HEK293T (cell line): ENCODE results near the gene LPAR3.

Source experiments
- BHLHE40 ChIP-seq: fragments of 450-650 bp; IDR thresholded peaks from 2 replicates; pipeline ENCODE4 v1.6.1; 2016; ENCODE audit warnings: mild to moderate bottlenecking, moderate library complexity, borderline replicate concordance
- FOXM1 ChIP-seq: fragments of 450-650 bp; IDR thresholded peaks from 2 replicates; pipeline ENCODE4 v1.6.1; 2017; ENCODE audit warnings: mild to moderate bottlenecking, borderline replicate concordance
- HDGF ChIP-seq: fragments of 450-650 bp; IDR thresholded peaks from 2 replicates; pipeline ENCODE4 v1.6.1; 2017; ENCODE audit warnings: antibody characterized with exemption, borderline replicate concordance
- L3MBTL2 ChIP-seq: fragments of 450-650 bp; conservative IDR thresholded peaks from 2 replicates; pipeline ENCODE4 v1.6.1; 2016; ENCODE audit warnings: mild to moderate bottlenecking
- PKNOX1 ChIP-seq: fragments of 450-650 bp; IDR thresholded peaks from 2 replicates; pipeline ENCODE4 v1.6.1; 2016
- SP1 ChIP-seq: fragments of 450-650 bp; IDR thresholded peaks from 2 replicates; pipeline ENCODE4 v1.6.1; 2017
- TARDBP ChIP-seq: fragments of 450-650 bp; IDR thresholded peaks from 2 replicates; pipeline ENCODE4 v1.6.1; 2016

- no peak for TF ChIP-seq BHLHE40
- no peak for TF ChIP-seq L3MBTL2
- TF ChIP-seq FOXM1, result no peak
- no peak for TF ChIP-seq SP1
- no peak for TF ChIP-seq TARDBP
- TF ChIP-seq HDGF, result no peak
- TF ChIP-seq PKNOX1, result no peak
These were observed 43.5 kb downstream of the LPAR3 start for GRCh38 chr1:84849357-84849975.
